ENCODE data around the gene MAGEB17.

DNA sequence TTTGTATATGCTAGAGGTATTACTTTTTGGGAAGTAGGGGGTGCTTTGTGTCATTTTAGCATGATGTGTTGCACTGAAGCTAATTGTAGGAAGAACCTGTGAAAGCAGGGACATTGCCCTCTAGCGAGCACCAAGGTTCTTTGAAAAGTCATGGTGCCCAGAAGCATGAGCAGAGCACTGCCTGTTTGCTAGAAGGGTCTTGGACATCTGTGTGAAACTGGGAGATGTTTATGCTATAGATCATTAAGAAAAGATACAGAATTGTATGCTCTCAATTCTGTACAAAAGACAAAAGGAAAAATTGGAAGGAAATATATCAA, 29.2 kb upstream of the MAGEB17 start:
- TF ChIP-seq, protein P1, sequence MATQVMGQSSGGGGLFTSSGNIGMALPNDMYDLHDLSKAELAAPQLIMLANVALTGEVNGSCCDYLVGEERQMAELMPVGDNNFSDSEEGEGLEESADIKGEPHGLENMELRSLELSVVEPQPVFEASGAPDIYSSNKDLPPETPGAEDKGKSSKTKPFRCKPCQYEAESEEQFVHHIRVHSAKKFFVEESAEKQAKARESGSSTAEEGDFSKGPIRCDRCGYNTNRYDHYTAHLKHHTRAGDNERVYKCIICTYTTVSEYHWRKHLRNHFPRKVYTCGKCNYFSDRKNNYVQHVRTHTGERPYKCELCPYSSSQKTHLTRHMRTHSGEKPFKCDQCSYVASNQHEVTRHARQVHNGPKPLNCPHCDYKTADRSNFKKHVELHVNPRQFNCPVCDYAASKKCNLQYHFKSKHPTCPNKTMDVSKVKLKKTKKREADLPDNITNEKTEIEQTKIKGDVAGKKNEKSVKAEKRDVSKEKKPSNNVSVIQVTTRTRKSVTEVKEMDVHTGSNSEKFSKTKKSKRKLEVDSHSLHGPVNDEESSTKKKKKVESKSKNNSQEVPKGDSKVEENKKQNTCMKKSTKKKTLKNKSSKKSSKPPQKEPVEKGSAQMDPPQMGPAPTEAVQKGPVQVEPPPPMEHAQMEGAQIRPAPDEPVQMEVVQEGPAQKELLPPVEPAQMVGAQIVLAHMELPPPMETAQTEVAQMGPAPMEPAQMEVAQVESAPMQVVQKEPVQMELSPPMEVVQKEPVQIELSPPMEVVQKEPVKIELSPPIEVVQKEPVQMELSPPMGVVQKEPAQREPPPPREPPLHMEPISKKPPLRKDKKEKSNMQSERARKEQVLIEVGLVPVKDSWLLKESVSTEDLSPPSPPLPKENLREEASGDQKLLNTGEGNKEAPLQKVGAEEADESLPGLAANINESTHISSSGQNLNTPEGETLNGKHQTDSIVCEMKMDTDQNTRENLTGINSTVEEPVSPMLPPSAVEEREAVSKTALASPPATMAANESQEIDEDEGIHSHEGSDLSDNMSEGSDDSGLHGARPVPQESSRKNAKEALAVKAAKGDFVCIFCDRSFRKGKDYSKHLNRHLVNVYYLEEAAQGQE (IDR thresholded peaks at IDR 0.05; ENCODE audit: borderline replicate concordance): no peak
- TF ChIP-seq, protein P2, sequence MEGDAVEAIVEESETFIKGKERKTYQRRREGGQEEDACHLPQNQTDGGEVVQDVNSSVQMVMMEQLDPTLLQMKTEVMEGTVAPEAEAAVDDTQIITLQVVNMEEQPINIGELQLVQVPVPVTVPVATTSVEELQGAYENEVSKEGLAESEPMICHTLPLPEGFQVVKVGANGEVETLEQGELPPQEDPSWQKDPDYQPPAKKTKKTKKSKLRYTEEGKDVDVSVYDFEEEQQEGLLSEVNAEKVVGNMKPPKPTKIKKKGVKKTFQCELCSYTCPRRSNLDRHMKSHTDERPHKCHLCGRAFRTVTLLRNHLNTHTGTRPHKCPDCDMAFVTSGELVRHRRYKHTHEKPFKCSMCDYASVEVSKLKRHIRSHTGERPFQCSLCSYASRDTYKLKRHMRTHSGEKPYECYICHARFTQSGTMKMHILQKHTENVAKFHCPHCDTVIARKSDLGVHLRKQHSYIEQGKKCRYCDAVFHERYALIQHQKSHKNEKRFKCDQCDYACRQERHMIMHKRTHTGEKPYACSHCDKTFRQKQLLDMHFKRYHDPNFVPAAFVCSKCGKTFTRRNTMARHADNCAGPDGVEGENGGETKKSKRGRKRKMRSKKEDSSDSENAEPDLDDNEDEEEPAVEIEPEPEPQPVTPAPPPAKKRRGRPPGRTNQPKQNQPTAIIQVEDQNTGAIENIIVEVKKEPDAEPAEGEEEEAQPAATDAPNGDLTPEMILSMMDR (IDR thresholded peaks at IDR 0.05; ENCODE audit: poor library complexity, severe bottlenecking): no peak
- TF ChIP-seq EZH2 (IDR thresholded peaks at IDR 0.05; ENCODE audit: borderline replicate concordance, insufficient read depth, low read length, poor library complexity, severe bottlenecking): no peak
- TF ChIP-seq POLR2AphosphoS5 (IDR thresholded peaks at IDR 0.05): no peak
- no peak for TF ChIP-seq TAF1 (IDR thresholded peaks at IDR 0.05; ENCODE audit: low read depth)
- TF ChIP-seq RAD21 (conservative IDR thresholded peaks at IDR 0.05): no peak
- TF ChIP-seq MXI1 (conservative IDR thresholded peaks at IDR 0.05; ENCODE audit: poor library complexity, severe bottlenecking): no peak
- TF ChIP-seq EP300 (conservative IDR thresholded peaks at IDR 0.05; ENCODE audit: poor library complexity, severe bottlenecking): no peak
